ENCODE results near the gene FAM193A.
A peak's percentile ranks its signal among the peaks of the same experiment; 100 is the strongest.

FAM193A gene

GRCh38 chr4:2712261-2712842, 175.9 kb downstream of the FAM193A start:
- Histone ChIP-seq H3F3A (ENCODE audit: insufficient read depth) (peaks cover 11% of the 10 kb centered on the region; the same call in 1 of the 2 replicates), H3K36me3 (ENCODE audit: low read length) (no peaks in the 10 kb centered on the region; the same call in 1 of the 2 replicates), H4K20me1 (ENCODE audit: low read depth, low read length) (no peaks in the 10 kb centered on the region), H3K79me2 (ENCODE audit: insufficient read depth, low read length) (0 out of 2 replicates have a peak, but pooled peaks cover 5% of the 10 kb centered on the region), H3K9me3 (ENCODE audit: insufficient read depth, low read length) (no peaks in the 10 kb centered on the region), H3K4me3 (ENCODE audit: insufficient read depth, low read length, poor library complexity, severe bottlenecking) (no peak overlapping the region), H2AFZ (ENCODE audit: low read depth, low read length, severe bottlenecking) (no peak overlapping the region), H3K27ac (ENCODE audit: low read depth, low read length) (peak overlapping the region; percentile 72), H3K9ac (ENCODE audit: low read length) (peak overlapping the region; percentile 38; the same call in 1 of the 2 replicates), H3K4me2 (ENCODE audit: low read depth, low read length, poor library complexity, severe bottlenecking) (peak overlapping the region; percentile 57), H3K9me2 (replicated peaks; ENCODE audit: insufficient read depth, low read length) (no peaks in the 10 kb centered on the region), H3K27me3 (ENCODE audit: low read length) (no peaks in the 10 kb centered on the region)
- TF ChIP-seq, protein P1, sequence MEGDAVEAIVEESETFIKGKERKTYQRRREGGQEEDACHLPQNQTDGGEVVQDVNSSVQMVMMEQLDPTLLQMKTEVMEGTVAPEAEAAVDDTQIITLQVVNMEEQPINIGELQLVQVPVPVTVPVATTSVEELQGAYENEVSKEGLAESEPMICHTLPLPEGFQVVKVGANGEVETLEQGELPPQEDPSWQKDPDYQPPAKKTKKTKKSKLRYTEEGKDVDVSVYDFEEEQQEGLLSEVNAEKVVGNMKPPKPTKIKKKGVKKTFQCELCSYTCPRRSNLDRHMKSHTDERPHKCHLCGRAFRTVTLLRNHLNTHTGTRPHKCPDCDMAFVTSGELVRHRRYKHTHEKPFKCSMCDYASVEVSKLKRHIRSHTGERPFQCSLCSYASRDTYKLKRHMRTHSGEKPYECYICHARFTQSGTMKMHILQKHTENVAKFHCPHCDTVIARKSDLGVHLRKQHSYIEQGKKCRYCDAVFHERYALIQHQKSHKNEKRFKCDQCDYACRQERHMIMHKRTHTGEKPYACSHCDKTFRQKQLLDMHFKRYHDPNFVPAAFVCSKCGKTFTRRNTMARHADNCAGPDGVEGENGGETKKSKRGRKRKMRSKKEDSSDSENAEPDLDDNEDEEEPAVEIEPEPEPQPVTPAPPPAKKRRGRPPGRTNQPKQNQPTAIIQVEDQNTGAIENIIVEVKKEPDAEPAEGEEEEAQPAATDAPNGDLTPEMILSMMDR (IDR thresholded peaks at IDR 0.05; ENCODE audit: insufficient read depth, low read length, poor library complexity, severe bottlenecking), result peak; percentile 41
- TF ChIP-seq EZH2phosphoT487 (conservative IDR thresholded peaks at IDR 0.05; ENCODE audit: low read length), result no peak

DNA sequence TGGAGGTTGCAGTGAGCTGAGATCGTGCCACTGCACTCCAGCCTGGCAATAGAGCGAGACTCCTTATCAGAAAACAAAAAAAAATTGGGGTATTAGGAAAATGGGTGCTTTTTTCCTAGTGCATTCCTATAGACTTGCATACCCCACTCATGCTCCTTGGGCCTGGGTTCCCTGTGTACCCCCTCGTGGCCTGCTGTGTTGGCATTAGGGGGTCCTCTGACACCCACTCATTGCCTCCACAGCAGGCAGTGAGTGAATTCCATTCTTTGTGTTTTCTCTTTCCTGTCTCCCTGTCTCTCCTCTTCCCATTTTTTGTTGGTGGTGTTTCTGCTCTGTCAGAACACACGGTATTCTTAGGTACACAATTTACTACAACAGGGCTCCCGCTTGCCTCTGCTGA, 176.9 kb downstream of the FAM193A start:
- Histone ChIP-seq H3K27me3 (ENCODE audit: low read length) (no peaks in the 10 kb centered on the region), H3K4me3 (ENCODE audit: insufficient read depth, low read length, poor library complexity, severe bottlenecking) (no peak overlapping the region), H3K4me2 (ENCODE audit: low read depth, low read length, poor library complexity, severe bottlenecking) (no peak overlapping the region), H2AFZ (ENCODE audit: low read depth, low read length, severe bottlenecking) (no peak overlapping the region), H3K79me2 (ENCODE audit: insufficient read depth, low read length) (0 out of 2 replicates have a peak, but pooled peaks cover 5% of the 10 kb centered on the region), H3F3A (ENCODE audit: insufficient read depth) (peaks cover 8% of the 10 kb centered on the region; the same call in 1 of the 2 replicates), H3K9me3 (ENCODE audit: insufficient read depth, low read length) (no peaks in the 10 kb centered on the region), H3K36me3 (ENCODE audit: low read length) (peaks cover 6% of the 10 kb centered on the region; the same call in 1 of the 2 replicates), H3K9ac (ENCODE audit: low read length) (no peak overlapping the region), H4K20me1 (ENCODE audit: low read depth, low read length) (no peaks in the 10 kb centered on the region), H3K9me2 (replicated peaks; ENCODE audit: insufficient read depth, low read length) (no peaks in the 10 kb centered on the region), H3K27ac (ENCODE audit: low read depth, low read length) (no peak overlapping the region)
- no peak for TF ChIP-seq EZH2phosphoT487 (conservative IDR thresholded peaks at IDR 0.05; ENCODE audit: low read length)
- TF ChIP-seq, protein P1 (IDR thresholded peaks at IDR 0.05; ENCODE audit: insufficient read depth, low read length, poor library complexity, severe bottlenecking), result no peak

GRCh38 chr4:2714061-2714770, 177.8 kb downstream of the FAM193A start:
- Histone ChIP-seq H3K27ac (ENCODE audit: low read depth, low read length) (no peak overlapping the region), H4K20me1 (ENCODE audit: low read depth, low read length) (no peaks in the 10 kb centered on the region), H2AFZ (ENCODE audit: low read depth, low read length, severe bottlenecking) (no peak overlapping the region), H3K4me3 (ENCODE audit: insufficient read depth, low read length, poor library complexity, severe bottlenecking) (no peak overlapping the region), H3K27me3 (ENCODE audit: low read length) (no peaks in the 10 kb centered on the region), H3K4me2 (ENCODE audit: low read depth, low read length, poor library complexity, severe bottlenecking) (no peak overlapping the region), H3K36me3 (ENCODE audit: low read length) (peaks cover 8% of the 10 kb centered on the region), H3K79me2 (ENCODE audit: insufficient read depth, low read length) (0 out of 2 replicates have a peak, but pooled peaks cover 5% of the 10 kb centered on the region), H3F3A (ENCODE audit: insufficient read depth) (peaks cover under 1% of the 10 kb centered on the region; the same call in 1 of the 2 replicates), H3K9me3 (ENCODE audit: insufficient read depth, low read length) (no peaks in the 10 kb centered on the region), H3K9ac (ENCODE audit: low read length) (no peak overlapping the region), H3K9me2 (replicated peaks; ENCODE audit: insufficient read depth, low read length) (no peaks in the 10 kb centered on the region)
- TF ChIP-seq, protein P1 (IDR thresholded peaks at IDR 0.05; ENCODE audit: insufficient read depth, low read length, poor library complexity, severe bottlenecking), result no peak
- TF ChIP-seq EZH2phosphoT487 (conservative IDR thresholded peaks at IDR 0.05; ENCODE audit: low read length), result no peak

All from SU-DHL-6 (cell line).